Measurements from ENCODE around the gene STRN4.

The STRN4 gene

DNA sequence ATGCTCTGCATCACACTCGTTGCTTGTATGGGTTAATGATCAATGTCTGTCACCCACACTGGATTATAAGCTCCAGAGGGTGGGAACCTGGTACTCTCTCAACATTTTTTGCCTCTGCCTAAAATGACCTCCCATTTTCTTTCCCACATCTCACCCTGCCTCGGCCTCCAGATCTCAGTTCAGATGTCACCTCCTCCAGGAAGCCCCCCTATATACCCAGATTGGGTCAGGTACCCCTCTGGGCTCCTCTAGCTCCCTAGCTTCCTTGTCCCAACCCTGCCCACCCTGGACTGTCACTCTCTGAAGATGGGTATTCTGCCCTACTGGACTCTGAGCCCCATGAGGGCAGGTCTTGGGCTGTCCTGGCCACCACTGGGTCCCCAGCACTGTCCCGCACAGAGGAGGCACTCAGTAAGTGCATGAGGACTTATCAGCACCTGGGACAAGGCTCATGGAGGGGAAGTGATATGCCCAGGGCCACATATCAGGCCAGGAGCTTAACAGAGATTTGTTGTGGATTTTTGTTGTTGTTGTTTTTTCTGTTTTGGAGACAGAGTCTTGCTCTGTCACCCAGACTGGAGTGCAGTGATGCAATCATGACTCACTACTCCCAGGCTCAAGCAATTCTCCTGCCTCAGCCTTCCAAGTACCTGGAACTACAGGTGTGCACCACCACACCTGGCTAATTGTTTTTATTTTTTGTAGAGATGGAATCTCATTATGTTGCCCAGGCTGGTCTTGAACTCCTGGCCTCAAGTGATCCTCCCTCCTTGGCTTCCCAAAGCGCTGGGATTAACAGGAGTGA lies 53.1 kb downstream of the STRN4 start:
- H4K20me1 ChIP-seq (ENCODE audit: insufficient read depth, low read length) = no peaks in the 10 kb centered on the region
- no peak overlapping the region for H3K27ac ChIP-seq (ENCODE audit: low read length)
- DNase-seq = no peak
- H3K9me3 ChIP-seq (replicated peaks; ENCODE audit: insufficient read depth, low read length) = no peaks in the 10 kb centered on the region
- no peak overlapping the region for H2AFZ ChIP-seq (ENCODE audit: low read length)
- peaks cover 51% of the 10 kb centered on the region for H3K79me2 ChIP-seq (ENCODE audit: low read length)
- H3K9ac ChIP-seq (ENCODE audit: low read length) = no peak overlapping the region
- no peaks in the 10 kb centered on the region for H3K4me1 ChIP-seq (ENCODE audit: low read length)
- H3K36me3 ChIP-seq (replicated peaks; ENCODE audit: insufficient read depth, low read length) = peaks cover 23% of the 10 kb centered on the region
- no peaks in the 10 kb centered on the region for H3K9me2 ChIP-seq (replicated peaks; ENCODE audit: insufficient read depth, low read length)
- no peak overlapping the region for H3K4me3 ChIP-seq (ENCODE audit: low read length)
- TF ChIP-seq EZH2phosphoT487 (IDR thresholded peaks at IDR 0.05; ENCODE audit: low read length) (no peak), EZH2 (optimal IDR thresholded peaks at IDR 0.05; ENCODE audit: low read depth, low read length) (no peak)
- TF ChIP-seq, protein P1, sequence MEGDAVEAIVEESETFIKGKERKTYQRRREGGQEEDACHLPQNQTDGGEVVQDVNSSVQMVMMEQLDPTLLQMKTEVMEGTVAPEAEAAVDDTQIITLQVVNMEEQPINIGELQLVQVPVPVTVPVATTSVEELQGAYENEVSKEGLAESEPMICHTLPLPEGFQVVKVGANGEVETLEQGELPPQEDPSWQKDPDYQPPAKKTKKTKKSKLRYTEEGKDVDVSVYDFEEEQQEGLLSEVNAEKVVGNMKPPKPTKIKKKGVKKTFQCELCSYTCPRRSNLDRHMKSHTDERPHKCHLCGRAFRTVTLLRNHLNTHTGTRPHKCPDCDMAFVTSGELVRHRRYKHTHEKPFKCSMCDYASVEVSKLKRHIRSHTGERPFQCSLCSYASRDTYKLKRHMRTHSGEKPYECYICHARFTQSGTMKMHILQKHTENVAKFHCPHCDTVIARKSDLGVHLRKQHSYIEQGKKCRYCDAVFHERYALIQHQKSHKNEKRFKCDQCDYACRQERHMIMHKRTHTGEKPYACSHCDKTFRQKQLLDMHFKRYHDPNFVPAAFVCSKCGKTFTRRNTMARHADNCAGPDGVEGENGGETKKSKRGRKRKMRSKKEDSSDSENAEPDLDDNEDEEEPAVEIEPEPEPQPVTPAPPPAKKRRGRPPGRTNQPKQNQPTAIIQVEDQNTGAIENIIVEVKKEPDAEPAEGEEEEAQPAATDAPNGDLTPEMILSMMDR (IDR thresholded peaks at IDR 0.05; ENCODE audit: low read length) = no peak
- H3K4me2 ChIP-seq (ENCODE audit: low read depth, low read length) = no peak overlapping the region
- H3F3A ChIP-seq (ENCODE audit: insufficient read depth, low read length) = peaks cover 2% of the 10 kb centered on the region; the same call in 1 of the 2 replicates
- no peaks in the 10 kb centered on the region for H3K27me3 ChIP-seq (replicated peaks; ENCODE audit: insufficient read depth, low read length)

DNA sequence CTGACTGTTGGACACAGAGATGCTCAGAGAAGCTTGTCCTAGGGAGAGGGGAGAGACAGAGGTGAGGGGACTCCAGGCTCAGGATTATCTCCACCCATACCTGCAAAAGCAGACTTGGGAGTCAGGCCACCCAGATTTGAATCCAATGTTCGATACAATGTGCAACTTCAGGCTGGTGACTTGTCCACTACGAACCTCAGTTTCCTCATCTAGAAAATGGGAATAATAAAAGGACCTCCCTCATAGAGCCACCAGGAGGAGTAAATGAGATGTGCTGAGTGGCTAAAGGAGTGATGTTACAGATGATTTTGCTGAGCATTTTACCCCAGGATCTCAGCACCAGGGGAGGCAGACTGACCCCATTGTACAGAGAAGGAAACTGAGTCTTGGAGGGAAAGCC lies 54.3 kb downstream of the STRN4 start:
- Histone ChIP-seq H3K79me2 (ENCODE audit: low read length) (peaks cover 51% of the 10 kb centered on the region), H3K9me2 (replicated peaks; ENCODE audit: insufficient read depth, low read length) (no peaks in the 10 kb centered on the region), H3F3A (ENCODE audit: insufficient read depth, low read length) (peaks cover 2% of the 10 kb centered on the region; the same call in 1 of the 2 replicates), H3K27ac (ENCODE audit: low read length) (no peak overlapping the region), H4K20me1 (ENCODE audit: insufficient read depth, low read length) (no peaks in the 10 kb centered on the region), H2AFZ (ENCODE audit: low read length) (no peak overlapping the region), H3K4me3 (ENCODE audit: low read length) (no peak overlapping the region), H3K4me1 (ENCODE audit: low read length) (no peaks in the 10 kb centered on the region), H3K9me3 (replicated peaks; ENCODE audit: insufficient read depth, low read length) (no peaks in the 10 kb centered on the region), H3K27me3 (replicated peaks; ENCODE audit: insufficient read depth, low read length) (no peaks in the 10 kb centered on the region), H3K9ac (ENCODE audit: low read length) (no peak overlapping the region), H3K4me2 (ENCODE audit: low read depth, low read length) (no peak overlapping the region), H3K36me3 (replicated peaks; ENCODE audit: insufficient read depth, low read length) (peaks cover 23% of the 10 kb centered on the region)
- no peak for DNase-seq
- TF ChIP-seq EZH2phosphoT487 (IDR thresholded peaks at IDR 0.05; ENCODE audit: low read length) = no peak
- TF ChIP-seq, protein P1 (IDR thresholded peaks at IDR 0.05; ENCODE audit: low read length) = no peak
- no peak for TF ChIP-seq EZH2 (optimal IDR thresholded peaks at IDR 0.05; ENCODE audit: low read depth, low read length)

DNA sequence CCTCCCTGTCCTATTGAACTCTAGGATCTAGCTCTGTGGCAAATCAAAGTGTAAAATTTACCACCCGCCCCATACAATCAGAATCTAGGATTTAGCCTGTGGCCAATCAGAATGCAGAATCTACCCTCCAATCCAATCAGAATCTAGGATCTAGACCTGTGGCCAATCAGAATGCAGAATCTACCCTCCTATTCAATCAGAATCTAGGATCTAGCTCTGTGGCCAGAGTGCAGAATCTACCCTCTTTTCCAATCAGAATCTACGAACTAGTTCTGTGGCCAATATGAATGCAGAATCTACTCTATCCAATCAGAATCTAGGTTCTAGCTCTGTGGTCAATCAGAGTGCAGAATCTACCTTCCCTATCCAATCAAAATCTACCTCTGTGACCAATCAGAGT lies 55.1 kb downstream of the STRN4 start:
- Histone ChIP-seq H4K20me1 (ENCODE audit: insufficient read depth, low read length) (no peaks in the 10 kb centered on the region), H3K27ac (ENCODE audit: low read length) (no peak overlapping the region), H3K36me3 (replicated peaks; ENCODE audit: insufficient read depth, low read length) (peaks cover 23% of the 10 kb centered on the region), H3K79me2 (ENCODE audit: low read length) (peaks cover 48% of the 10 kb centered on the region), H3K9me2 (replicated peaks; ENCODE audit: insufficient read depth, low read length) (no peaks in the 10 kb centered on the region), H3K4me3 (ENCODE audit: low read length) (no peak overlapping the region), H3K9me3 (replicated peaks; ENCODE audit: insufficient read depth, low read length) (no peaks in the 10 kb centered on the region), H3K27me3 (replicated peaks; ENCODE audit: insufficient read depth, low read length) (no peaks in the 10 kb centered on the region), H3K9ac (ENCODE audit: low read length) (no peak overlapping the region), H3K4me1 (ENCODE audit: low read length) (no peaks in the 10 kb centered on the region), H3K4me2 (ENCODE audit: low read depth, low read length) (no peak overlapping the region), H3F3A (ENCODE audit: insufficient read depth, low read length) (peaks cover 2% of the 10 kb centered on the region; the same call in 1 of the 2 replicates), H2AFZ (ENCODE audit: low read length) (no peak overlapping the region)
- TF ChIP-seq EZH2 (optimal IDR thresholded peaks at IDR 0.05; ENCODE audit: low read depth, low read length) (no peak), EZH2phosphoT487 (IDR thresholded peaks at IDR 0.05; ENCODE audit: low read length) (no peak)
- TF ChIP-seq, protein P1 (IDR thresholded peaks at IDR 0.05; ENCODE audit: low read length) = no peak
- no peak for DNase-seq

Data from MM.1S (cell line).